Measurements from ENCODE around the gene STK25. TPM values are rescaled to one million over a fixed set of nuclear protein-coding genes. Genes with fewer than 3 reads are reported as not detected.

The STK25 gene
- total and polyA plus RNA-seq, 2 experiments from 2014 or later = 125 to 304 TPM

DNA sequence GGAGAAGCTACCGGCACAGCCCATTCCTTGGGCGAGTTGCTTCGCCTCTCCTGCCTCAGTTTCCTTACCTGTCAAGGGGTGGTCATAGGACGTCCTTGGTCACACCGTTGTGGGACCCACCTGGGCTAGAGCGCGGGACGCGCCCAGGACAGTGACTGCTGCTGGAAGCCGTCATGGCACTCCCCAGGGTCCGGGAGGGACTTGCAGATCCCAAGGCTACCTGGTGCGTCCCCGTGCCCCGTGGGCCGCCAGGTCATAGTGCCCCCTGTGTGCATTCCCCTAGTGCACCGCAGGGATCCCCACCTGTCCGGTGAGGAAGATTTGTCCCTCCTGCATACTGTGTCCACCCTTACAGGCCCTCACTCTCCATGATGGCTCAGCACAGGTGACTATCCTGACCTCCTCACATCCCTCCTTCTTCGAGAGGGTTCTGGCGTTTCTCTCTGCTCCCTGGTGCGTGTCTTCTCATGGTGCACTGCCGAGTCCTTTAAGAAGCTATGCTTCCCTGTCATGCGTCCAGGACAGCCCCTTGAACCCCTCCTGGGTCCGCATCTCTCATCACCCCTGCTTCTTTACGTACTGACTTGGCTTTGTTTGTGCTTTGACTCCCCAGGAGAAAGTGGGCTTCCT, 886 bp upstream of the STK25 start:
- H3K36me3 ChIP-seq (ENCODE audit: insufficient read depth) = no peaks in the 10 kb centered on the region
- H3K4me1 Mint-ChIP-seq = peaks cover 16% of the 10 kb centered on the region
- H4K20me1 ChIP-seq (replicated peaks; ENCODE audit: insufficient read depth) = peaks cover 22% of the 10 kb centered on the region; the same call in 1 of the 2 replicates
- H3K9me3 Mint-ChIP-seq = no peaks in the 10 kb centered on the region; the same call in 2 of the 3 replicates
- H3K36me3 Mint-ChIP-seq (ENCODE audit: low read depth) = peaks cover 21% of the 10 kb centered on the region
- peak overlapping the region; percentile 93 for H3K4me2 ChIP-seq
- H3F3A ChIP-seq (replicated peaks; ENCODE audit: low read depth) = 0 out of 2 replicates have a peak, but pooled peaks cover 4% of the 10 kb centered on the region
- TF ChIP-seq CREB1 (CRISPR knock-in tag; IDR thresholded peaks at IDR 0.05; ENCODE audit: low read depth) = no peak
- TF ChIP-seq NANOG (IDR thresholded peaks at IDR 0.05; ENCODE audit: borderline replicate concordance) = no peak
- TF ChIP-seq POLR2AphosphoS5 (IDR thresholded peaks at IDR 0.05; ENCODE audit: low read depth) = no peak
- no peak for TF ChIP-seq EZH2 (IDR thresholded peaks at IDR 0.05; ENCODE audit: low read depth, unreplicated experiment)
- TF ChIP-seq JUNB (IDR thresholded peaks at IDR 0.05; ENCODE audit: unreplicated experiment) = no peak
- peaks cover 24% of the 10 kb centered on the region for H3K27me3 Mint-ChIP-seq (ENCODE audit: insufficient read depth, low read depth, poor library complexity)
- H3K27ac ChIP-seq (ENCODE audit: low read depth) = no peak overlapping the region
- no peaks in the 10 kb centered on the region for H3K9me2 ChIP-seq (ENCODE audit: insufficient read depth)
- peak overlapping the region; percentile 97 for H2AFZ ChIP-seq
- no peak overlapping the region for H3K27ac Mint-ChIP-seq
- peak overlapping the region; percentile 94 for H3K4me3 ChIP-seq
- H3K27me3 ChIP-seq (ENCODE audit: insufficient read depth) = peaks cover 8% of the 10 kb centered on the region; the same call in 1 of the 2 replicates
- ATAC-seq (peak; percentile 18), DNase-seq (ENCODE audit: low spot score) (peak; percentile 40)
- H3K4me3 Mint-ChIP-seq = peak overlapping the region; percentile 76
- peaks cover 16% of the 10 kb centered on the region for H3K4me1 ChIP-seq (ENCODE audit: insufficient read depth)
- peaks cover 34% of the 10 kb centered on the region for H3K79me2 ChIP-seq (replicated peaks; ENCODE audit: insufficient read depth)

DNA sequence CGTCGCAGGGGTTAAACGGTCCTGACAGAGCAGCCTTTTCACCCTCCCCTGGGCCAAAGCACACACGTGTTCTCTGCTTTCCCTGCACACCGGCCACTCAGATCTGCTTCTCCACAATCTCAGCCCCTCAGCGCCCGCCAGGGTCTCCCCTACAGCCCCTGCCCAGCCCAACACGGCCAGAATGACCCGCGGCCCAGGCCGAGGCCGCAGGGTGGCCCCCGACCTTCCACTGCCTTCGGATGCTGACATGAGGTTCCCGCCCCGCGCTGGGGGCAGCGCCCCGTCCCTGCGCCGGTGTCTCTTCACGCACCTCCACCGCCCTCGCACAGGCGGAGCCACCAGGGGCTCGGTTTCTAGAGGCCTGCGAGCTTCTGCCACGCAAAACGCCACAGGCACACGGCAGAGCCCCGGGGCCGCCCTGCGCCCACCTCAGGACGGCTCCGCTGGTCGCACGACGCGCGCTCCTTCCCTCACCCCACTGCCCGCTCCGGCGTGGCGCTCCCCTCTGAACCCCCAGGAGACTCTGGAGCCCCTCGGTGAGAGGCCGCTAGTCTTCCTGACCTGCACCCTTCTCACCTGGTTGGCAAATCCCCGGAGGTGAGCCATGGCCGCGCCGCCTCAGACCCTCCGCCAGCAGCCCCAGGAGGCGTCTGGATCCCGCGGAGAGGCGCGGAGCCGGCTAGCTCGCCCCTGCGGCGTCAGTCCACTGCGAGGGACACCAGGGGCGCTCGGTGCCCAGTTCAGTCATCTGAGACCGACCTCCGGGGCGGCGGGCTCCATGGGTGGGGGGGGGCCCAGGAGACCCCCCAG, 749 bp downstream of the STK25 start:
- Mint-ChIP-seq H3K9me3 (no peaks in the 10 kb centered on the region; the same call in 2 of the 3 replicates), H3K4me1 (peaks cover 16% of the 10 kb centered on the region), H3K27ac (no peak overlapping the region), H3K36me3 (ENCODE audit: low read depth) (peaks cover 21% of the 10 kb centered on the region), H3K27me3 (ENCODE audit: insufficient read depth, low read depth, poor library complexity) (peaks cover 22% of the 10 kb centered on the region), H3K4me3 (peak overlapping the region; percentile 90)
- Histone ChIP-seq H3K79me2 (replicated peaks; ENCODE audit: insufficient read depth) (peaks cover 48% of the 10 kb centered on the region), H4K20me1 (replicated peaks; ENCODE audit: insufficient read depth) (peaks cover 25% of the 10 kb centered on the region), H3K9me2 (ENCODE audit: insufficient read depth) (no peaks in the 10 kb centered on the region), H3K36me3 (ENCODE audit: insufficient read depth) (no peaks in the 10 kb centered on the region), H3F3A (replicated peaks; ENCODE audit: low read depth) (0 out of 2 replicates have a peak, but pooled peaks cover 4% of the 10 kb centered on the region), H2AFZ (0 out of 2 replicates have a peak overlapping the region, but pooled peaks have one; percentile 38), H3K4me2 (peak overlapping the region; percentile 93), H3K4me1 (ENCODE audit: insufficient read depth) (peaks cover 16% of the 10 kb centered on the region), H3K27ac (ENCODE audit: low read depth) (no peak overlapping the region), H3K27me3 (ENCODE audit: insufficient read depth) (peaks cover 8% of the 10 kb centered on the region; the same call in 1 of the 2 replicates), H3K4me3 (peak overlapping the region; percentile 94)
- TF ChIP-seq ZNF114 (CRISPR knock-in tag; IDR thresholded peaks at IDR 0.05) (no peak), STAT1 (IDR thresholded peaks at IDR 0.05; ENCODE audit: unreplicated experiment) (no peak), JUNB (IDR thresholded peaks at IDR 0.05; ENCODE audit: unreplicated experiment) (no peak), POLR2AphosphoS5 (IDR thresholded peaks at IDR 0.05; ENCODE audit: low read depth) (peak; percentile 25; the same call in 1 of the 2 replicates), CREB1 (CRISPR knock-in tag; IDR thresholded peaks at IDR 0.05; ENCODE audit: low read depth) (no peak), CTCF (conservative IDR thresholded peaks at IDR 0.05; ENCODE audit: low read depth in 2 of 2) (0 out of 4 replicates have a peak, but pooled peaks of 1 of the 2 experiments have one; percentile 8), EZH2 (IDR thresholded peaks at IDR 0.05; ENCODE audit: low read depth, unreplicated experiment) (no peak), ZNF331 (CRISPR knock-in tag; IDR thresholded peaks at IDR 0.05; ENCODE audit: low read depth) (no peak), NANOG (IDR thresholded peaks at IDR 0.05; ENCODE audit: borderline replicate concordance) (no peak), REST (IDR thresholded peaks at IDR 0.05; ENCODE audit: unreplicated experiment) (no peak)
- TF ChIP-seq, protein P1, sequence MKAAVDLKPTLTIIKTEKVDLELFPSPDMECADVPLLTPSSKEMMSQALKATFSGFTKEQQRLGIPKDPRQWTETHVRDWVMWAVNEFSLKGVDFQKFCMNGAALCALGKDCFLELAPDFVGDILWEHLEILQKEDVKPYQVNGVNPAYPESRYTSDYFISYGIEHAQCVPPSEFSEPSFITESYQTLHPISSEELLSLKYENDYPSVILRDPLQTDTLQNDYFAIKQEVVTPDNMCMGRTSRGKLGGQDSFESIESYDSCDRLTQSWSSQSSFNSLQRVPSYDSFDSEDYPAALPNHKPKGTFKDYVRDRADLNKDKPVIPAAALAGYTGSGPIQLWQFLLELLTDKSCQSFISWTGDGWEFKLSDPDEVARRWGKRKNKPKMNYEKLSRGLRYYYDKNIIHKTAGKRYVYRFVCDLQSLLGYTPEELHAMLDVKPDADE (IDR thresholded peaks at IDR 0.05) = no peak
- DNase-seq (ENCODE audit: low spot score) = peak; percentile 70
- peak; percentile 41 for ATAC-seq
